PFSK-1 (cell line): ENCODE data around the gene ZG16B.

ENCODE experiments used
- SIN3A ChIP-seq: IDR thresholded peaks from 2 replicates; pipeline ENCODE4 v1.6.1; 2012; ENCODE audit warnings: mild to moderate bottlenecking, low read length, moderate library complexity, borderline replicate concordance; ENCODE audit not compliant: insufficient read depth
- TAF1 ChIP-seq: IDR thresholded peaks from 2 replicates; pipeline ENCODE4 v1.6.1; 2012; ENCODE audit warnings: low read length, control low read depth, borderline replicate concordance; ENCODE audit not compliant: insufficient read depth

DNA sequence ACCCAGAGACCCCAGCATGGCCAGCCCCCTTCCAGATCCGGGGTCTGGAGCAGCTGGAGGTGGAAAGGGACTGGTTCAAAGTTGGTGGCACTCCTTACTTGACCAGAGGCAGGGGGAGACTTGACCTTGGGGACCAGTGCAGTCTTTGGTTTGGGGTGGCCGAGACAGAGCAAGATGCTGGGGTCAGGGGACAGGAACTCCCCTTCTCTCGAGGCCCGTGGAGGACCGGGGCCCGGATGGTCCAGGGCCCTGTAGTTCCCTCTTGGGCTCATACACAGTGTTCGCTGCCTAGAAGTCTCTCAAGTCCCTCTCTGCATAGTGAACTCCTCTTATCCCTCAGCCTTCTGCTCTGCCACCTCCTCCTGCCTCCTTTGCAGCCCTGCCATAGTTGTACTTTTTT lies 42.1 kb upstream of the ZG16B start:
- TF ChIP-seq SIN3A (no peak), TAF1 (no peak)
